Astrocyte (in vitro differentiated cells and primary cell): Measurements from ENCODE around the gene PPM1F. TPM values are rescaled to one million over a fixed set of nuclear protein-coding genes. Genes with fewer than 3 reads are reported as not detected.

ENCODE experiments used
- DNase-seq: peaks from one replicate; pipeline ENCODE4 v3.0.0-alpha.2; 2010; ENCODE audit warnings: low read depth
- FAIRE-seq: peaks from 2 replicates; lab custom pipeline; 2011; peaks lifted over from hg19 to GRCh38; lab: Jason Lieb, UNC
- H2AFZ ChIP-seq: 2 replicates; pipeline ENCODE4 v1.6.0; 2012; ENCODE audit warnings: low read depth, low read length, inconsistent platforms
- H3K27ac ChIP-seq: 2 replicates; pipeline ENCODE4 v1.5.1; 2011; ENCODE audit warnings: low read depth, low read length, inconsistent platforms
- H3K27me3 ChIP-seq: 2 replicates; pipeline ENCODE4 v1.6.0; 2011; ENCODE audit warnings: low read length, inconsistent platforms; ENCODE audit not compliant: insufficient read depth
- H3K36me3 ChIP-seq: 2 replicates; pipeline ENCODE4 v1.5.1; 2011; ENCODE audit warnings: low read length, inconsistent platforms; ENCODE audit not compliant: insufficient read depth
- H3K4me1 ChIP-seq: 2 replicates; pipeline ENCODE4 v1.5.1; 2011; ENCODE audit warnings: low read length, inconsistent platforms; ENCODE audit not compliant: insufficient read depth
- H3K4me2 ChIP-seq: 2 replicates; pipeline ENCODE4 v1.6.0; 2012; ENCODE audit warnings: low read length, inconsistent platforms
- H3K4me3 ChIP-seq: 2 replicates; pipeline ENCODE4 v1.5.1; 2011; ENCODE audit warnings: low read depth, mild to moderate bottlenecking, low read length, inconsistent platforms; ENCODE audit not compliant: insufficient read depth
- H3K79me2 ChIP-seq: 2 replicates; pipeline ENCODE4 v1.6.0; 2012; ENCODE audit warnings: mild to moderate bottlenecking, low read length, inconsistent platforms; ENCODE audit not compliant: insufficient read depth
- H3K9ac ChIP-seq: 2 replicates; pipeline ENCODE4 v1.6.0; 2012; ENCODE audit warnings: mild to moderate bottlenecking, low read length, inconsistent platforms
- H3K9me3 ChIP-seq: 2 replicates; pipeline ENCODE4 v1.5.1; 2012; ENCODE audit warnings: low read depth, mild to moderate bottlenecking, low read length, inconsistent platforms; ENCODE audit not compliant: insufficient read depth
- H4K20me1 ChIP-seq: 2 replicates; pipeline ENCODE4 v1.6.0; 2012; ENCODE audit warnings: low read length, inconsistent platforms; ENCODE audit not compliant: insufficient read depth
- H3K27ac Mint-ChIP-seq: one replicate; pipeline ENCODE4 v1.8.0; 2021; ENCODE audit warnings: mild to moderate bottlenecking, mixed read lengths; ENCODE audit not compliant: unreplicated experiment
- H3K27me3 Mint-ChIP-seq: one replicate; pipeline ENCODE4 v1.8.0; 2021; ENCODE audit warnings: low read depth, mixed read lengths; ENCODE audit not compliant: unreplicated experiment
- H3K36me3 Mint-ChIP-seq: one replicate; pipeline ENCODE4 v1.8.0; 2021; ENCODE audit warnings: low read depth, mixed read lengths; ENCODE audit not compliant: unreplicated experiment
- H3K4me1 Mint-ChIP-seq: one replicate; pipeline ENCODE4 v1.8.0; 2021; ENCODE audit warnings: low read depth, mixed read lengths; ENCODE audit not compliant: unreplicated experiment
- H3K4me3 Mint-ChIP-seq: one replicate; pipeline ENCODE4 v1.8.0; 2021; ENCODE audit warnings: mild to moderate bottlenecking, moderate library complexity, mixed read lengths; ENCODE audit not compliant: unreplicated experiment
- H3K9me3 Mint-ChIP-seq: one replicate; pipeline ENCODE4 v1.8.0; 2021; ENCODE audit warnings: mild to moderate bottlenecking, mixed read lengths; ENCODE audit not compliant: unreplicated experiment
- EZH2 ChIP-seq: IDR thresholded peaks from 2 replicates; pipeline ENCODE4 v1.6.1; 2012; ENCODE audit warnings: mild to moderate bottlenecking, low read length, inconsistent platforms; ENCODE audit not compliant: insufficient read depth
- total RNA-seq: library from RNA; stranded (reverse); gene quantifications from 2 replicates; pipeline ENCODE4 v1.2.1, GENCODE V29; 2021
- TF ChIP-seq, protein P1 (sequence below): IDR thresholded peaks from 2 replicates; pipeline ENCODE4 v1.5.1; 2011; ENCODE audit warnings: low read depth, mild to moderate bottlenecking, inconsistent platforms, low read length, moderate library complexity; ENCODE audit not compliant: insufficient read depth

The PPM1F gene
- total RNA-seq, 1 donor from 2014 or later: 27.9 TPM

DNA sequence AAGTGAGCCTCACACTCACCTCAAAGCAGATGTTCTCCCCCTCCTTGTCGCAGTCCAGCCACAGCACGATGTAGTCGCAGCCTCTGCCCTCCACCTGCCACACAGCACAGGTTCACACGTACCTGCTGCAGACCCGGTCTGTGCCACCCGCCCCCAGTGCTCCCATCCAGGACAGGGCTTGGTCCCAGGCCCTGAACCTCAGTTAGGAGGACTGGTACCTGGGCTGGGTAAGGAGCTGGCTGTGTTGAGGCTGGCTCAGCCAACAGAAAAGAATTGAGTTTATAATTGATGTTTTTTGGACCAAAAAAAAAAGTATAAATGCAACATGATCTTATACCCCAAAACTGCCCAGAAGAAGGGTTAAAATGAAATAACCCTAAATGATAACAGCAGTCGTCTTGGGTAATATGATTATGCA, 19.2 kb upstream of the PPM1F start:
- H3K36me3 Mint-ChIP-seq: peaks cover 24% of the 10 kb centered on the region
- no peak overlapping the region for H3K4me2 ChIP-seq
- H3K4me1 ChIP-seq: no peaks in the 10 kb centered on the region
- no peaks in the 10 kb centered on the region for H3K27me3 ChIP-seq
- TF ChIP-seq EZH2: no peak
- TF ChIP-seq, protein P1, sequence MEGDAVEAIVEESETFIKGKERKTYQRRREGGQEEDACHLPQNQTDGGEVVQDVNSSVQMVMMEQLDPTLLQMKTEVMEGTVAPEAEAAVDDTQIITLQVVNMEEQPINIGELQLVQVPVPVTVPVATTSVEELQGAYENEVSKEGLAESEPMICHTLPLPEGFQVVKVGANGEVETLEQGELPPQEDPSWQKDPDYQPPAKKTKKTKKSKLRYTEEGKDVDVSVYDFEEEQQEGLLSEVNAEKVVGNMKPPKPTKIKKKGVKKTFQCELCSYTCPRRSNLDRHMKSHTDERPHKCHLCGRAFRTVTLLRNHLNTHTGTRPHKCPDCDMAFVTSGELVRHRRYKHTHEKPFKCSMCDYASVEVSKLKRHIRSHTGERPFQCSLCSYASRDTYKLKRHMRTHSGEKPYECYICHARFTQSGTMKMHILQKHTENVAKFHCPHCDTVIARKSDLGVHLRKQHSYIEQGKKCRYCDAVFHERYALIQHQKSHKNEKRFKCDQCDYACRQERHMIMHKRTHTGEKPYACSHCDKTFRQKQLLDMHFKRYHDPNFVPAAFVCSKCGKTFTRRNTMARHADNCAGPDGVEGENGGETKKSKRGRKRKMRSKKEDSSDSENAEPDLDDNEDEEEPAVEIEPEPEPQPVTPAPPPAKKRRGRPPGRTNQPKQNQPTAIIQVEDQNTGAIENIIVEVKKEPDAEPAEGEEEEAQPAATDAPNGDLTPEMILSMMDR: no peak
- no peak overlapping the region for H3K4me3 ChIP-seq
- H3K9me3 ChIP-seq: no peaks in the 10 kb centered on the region
- no peak overlapping the region for H2AFZ ChIP-seq
- H4K20me1 ChIP-seq: peaks cover 49% of the 10 kb centered on the region
- no peak overlapping the region for H3K27ac ChIP-seq
- FAIRE-seq (no peak), DNase-seq (no peak)
- peaks cover 2% of the 10 kb centered on the region for H3K4me1 Mint-ChIP-seq
- no peak overlapping the region for H3K9ac ChIP-seq
- H3K27me3 Mint-ChIP-seq: no peaks in the 10 kb centered on the region
- no peaks in the 10 kb centered on the region for H3K9me3 Mint-ChIP-seq
- peaks cover 38% of the 10 kb centered on the region for H3K36me3 ChIP-seq
- H3K4me3 Mint-ChIP-seq: no peak overlapping the region
- H3K27ac Mint-ChIP-seq: no peak overlapping the region
- H3K79me2 ChIP-seq: peaks cover 12% of the 10 kb centered on the region

DNA sequence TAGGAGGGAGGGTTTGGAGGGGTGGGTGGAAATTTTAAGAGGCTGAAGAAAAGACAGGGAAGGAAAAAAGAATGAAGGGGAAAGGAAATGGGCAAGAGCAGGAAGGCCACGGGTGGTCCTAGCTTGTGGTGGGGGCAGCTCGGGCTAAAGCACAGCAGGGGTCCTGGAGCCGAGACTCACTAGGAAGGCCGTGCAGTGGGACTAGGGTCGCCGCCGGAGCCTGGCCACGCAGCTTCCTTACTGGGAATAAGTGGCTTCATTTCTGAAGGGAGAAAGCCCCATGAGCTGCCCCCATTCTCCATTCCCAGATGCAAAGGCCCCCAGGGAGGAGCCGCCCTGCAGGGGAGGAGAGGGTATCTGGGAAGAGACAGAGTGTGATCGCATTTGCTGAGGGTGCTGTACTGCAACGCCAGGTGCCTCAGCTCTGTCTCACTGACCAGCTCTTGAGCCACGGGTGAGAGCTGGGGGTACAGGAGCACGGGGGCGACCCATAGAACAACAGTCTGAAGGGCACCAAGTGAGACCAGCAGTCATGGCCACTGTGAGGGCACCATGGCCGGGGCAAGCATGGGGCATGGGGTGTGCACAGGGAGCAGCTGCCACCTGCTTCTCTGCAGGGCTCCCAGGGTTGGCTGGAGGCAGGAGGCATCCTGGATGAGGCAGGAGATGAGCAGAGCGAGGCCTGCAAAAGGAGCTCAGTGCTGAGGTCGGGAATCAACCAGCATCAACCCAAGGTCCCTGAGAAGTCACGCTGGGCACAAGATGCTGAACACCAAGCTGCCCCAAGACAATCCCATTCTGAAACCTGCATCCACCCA, 18.4 kb upstream of the PPM1F start:
- Histone ChIP-seq H3K79me2 (peaks cover 3% of the 10 kb centered on the region), H3K36me3 (peaks cover 43% of the 10 kb centered on the region), H4K20me1 (peaks cover 41% of the 10 kb centered on the region), H3K4me1 (no peaks in the 10 kb centered on the region), H3K9ac (no peak overlapping the region), H2AFZ (no peak overlapping the region), H3K27me3 (no peaks in the 10 kb centered on the region), H3K9me3 (no peaks in the 10 kb centered on the region), H3K27ac (no peak overlapping the region), H3K4me3 (no peak overlapping the region), H3K4me2 (no peak overlapping the region)
- H3K4me1 Mint-ChIP-seq: peaks cover 2% of the 10 kb centered on the region
- H3K4me3 Mint-ChIP-seq: no peak overlapping the region
- FAIRE-seq: no peak
- H3K27me3 Mint-ChIP-seq: no peaks in the 10 kb centered on the region
- no peak for DNase-seq
- H3K9me3 Mint-ChIP-seq: no peaks in the 10 kb centered on the region
- no peak overlapping the region for H3K27ac Mint-ChIP-seq
- H3K36me3 Mint-ChIP-seq: peaks cover 29% of the 10 kb centered on the region
- TF ChIP-seq EZH2: no peak
- TF ChIP-seq, protein P1: no peak
